ENCODE results near the gene AMH. TPM values are rescaled to one million over a fixed set of nuclear protein-coding genes. Genes with fewer than 3 reads are reported as not detected.
A peak's percentile ranks its signal among the peaks of the same experiment; 100 is the strongest.
"Not testable (repeated sequence)": the region's sequence is repeated elsewhere in the genome, so short reads cannot be mapped to it uniquely, and the experiment has no call there.

Gene AMH
- polyA plus RNA-seq, 4 donors, result 1.1 to 3.0 (median 2.0) TPM

DNA sequence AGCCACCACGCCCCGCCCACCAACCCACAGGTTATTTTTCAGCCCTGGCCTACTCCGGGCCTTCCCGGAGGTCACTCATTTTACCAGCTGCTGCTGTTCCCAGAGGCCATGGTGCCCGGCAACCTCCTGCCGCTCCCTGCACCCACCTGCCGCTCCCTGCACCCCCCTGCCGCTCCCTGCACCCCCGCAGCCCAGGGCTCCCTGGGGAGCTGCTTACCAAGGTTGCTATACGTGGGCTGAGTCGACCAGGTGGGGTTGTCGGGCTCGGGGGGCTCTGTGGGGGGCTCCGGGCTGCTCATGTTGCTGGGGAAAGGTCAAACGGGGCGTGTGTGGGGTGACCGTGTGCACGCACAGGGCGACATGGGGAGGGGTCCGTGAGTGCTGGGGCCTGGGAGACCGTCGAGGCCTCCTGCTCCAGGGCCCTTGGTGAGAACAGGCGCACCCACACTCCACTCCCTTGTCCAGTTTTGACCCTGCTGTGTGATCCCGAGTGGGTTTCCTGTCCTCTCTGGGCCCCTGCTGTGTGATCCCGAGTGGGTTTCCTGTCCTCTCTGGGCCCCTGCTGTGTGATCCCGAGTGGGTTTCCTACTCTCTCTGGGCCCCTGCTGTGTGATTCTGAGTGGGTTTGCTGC lies 31.6 kb downstream of the AMH start:
- no peaks in the 10 kb centered on the region for H3K9me3 ChIP-seq (ENCODE audit: control insufficient read depth in 2 of 2, insufficient read depth in 1 of 2, low read depth in 1 of 2, low read length in 1 of 2)
- peaks cover 0 to 8% (median 0%) of the 10 kb centered on the region in 3 donors for H3K36me3 ChIP-seq (ENCODE audit: control insufficient read depth in 3 of 3, insufficient read depth in 2 of 3, low read depth in 1 of 3, low read length in 3 of 3)
- H3K27ac ChIP-seq (ENCODE audit: low read depth in 1 of 3, low read length in 2 of 3), result no peak overlapping the region
- FAIRE-seq, result no peak
- H3K4me1 ChIP-seq (ENCODE audit: control insufficient read depth in 3 of 3, insufficient read depth in 2 of 3, low read depth in 1 of 3, low read length in 2 of 3), result peaks cover 0 to 16% (median 0%) of the 10 kb centered on the region in 3 donors
- DNase-seq, result no peak
- no peak overlapping the region for H3K4me3 ChIP-seq (ENCODE audit: low read depth in 1 of 3, low read length in 3 of 3)
- H3K27me3 ChIP-seq (ENCODE audit: control insufficient read depth in 3 of 3, insufficient read depth in 3 of 3, low read length in 3 of 3), result peaks cover 0 to 29% (median 0%) of the 10 kb centered on the region in 3 donors
- WGBS, 3 donors, result 35 to 66% (median 50%) methylated on average over 25 to 26 of the region's 26 CpGs

- peak overlapping the region in 2 of 3 donors; percentile 10 to 27 for H3K4me3 ChIP-seq (ENCODE audit: low read depth in 1 of 3, low read length in 3 of 3)
- WGBS, 3 donors, result 17 to 28% (median 21%) methylated on average over 13 to 16 of the region's 16 CpGs
- FAIRE-seq; H3K36me3 ChIP-seq (ENCODE audit: control insufficient read depth in 3 of 3, insufficient read depth in 2 of 3, low read depth in 1 of 3, low read length in 3 of 3); DNase-seq; H3K9me3 ChIP-seq (ENCODE audit: control insufficient read depth in 2 of 2, insufficient read depth in 1 of 2, low read depth in 1 of 2, low read length in 1 of 2): not testable (repeated sequence)
- H3K27ac ChIP-seq (ENCODE audit: low read depth in 1 of 3, low read length in 2 of 3), result peak overlapping the region in 2 of 3 donors; percentile 28 to 58
- H3K27me3 ChIP-seq (ENCODE audit: control insufficient read depth in 3 of 3, insufficient read depth in 3 of 3, low read length in 3 of 3), result peaks cover 0 to 36% (median 0%) of the 10 kb centered on the region in 3 donors
- peaks cover 0 to 16% (median 0%) of the 10 kb centered on the region in 3 donors for H3K4me1 ChIP-seq (ENCODE audit: control insufficient read depth in 3 of 3, insufficient read depth in 2 of 3, low read depth in 1 of 3, low read length in 2 of 3)
Observed at GRCh38 chr19:2281265-2282061, 32.3 kb downstream of the AMH start.

- Histone ChIP-seq H3K36me3 (ENCODE audit: control insufficient read depth in 3 of 3, insufficient read depth in 2 of 3, low read depth in 1 of 3, low read length in 3 of 3) (no peaks in the 10 kb centered on the region), H3K27ac (ENCODE audit: low read depth in 1 of 3, low read length in 2 of 3) (peak within 1 kb of the TSS in 2 of 3 donors; percentile 28 to 58), H3K9me3 (ENCODE audit: control insufficient read depth in 2 of 2, insufficient read depth in 1 of 2, low read depth in 1 of 2, low read length in 1 of 2) (no peaks in the 10 kb centered on the region), H3K27me3 (ENCODE audit: control insufficient read depth in 3 of 3, insufficient read depth in 3 of 3, low read length in 3 of 3) (peaks cover 0 to 43% (median 0%) of the 10 kb centered on the region in 3 donors), H3K4me3 (ENCODE audit: low read depth in 1 of 3, low read length in 3 of 3) (peak within 1 kb of the TSS in 2 of 3 donors; percentile 10 to 27), H3K4me1 (ENCODE audit: control insufficient read depth in 3 of 3, insufficient read depth in 2 of 3, low read depth in 1 of 3, low read length in 2 of 3) (peaks cover 0 to 16% (median 0%) of the 10 kb centered on the region in 3 donors)
- DNase-seq (peak; percentile 49 to 55), FAIRE-seq (no peak)
- 8 to 12% (median 11%) methylated on average over 37 to 41 of the region's 41 CpGs for WGBS, 3 donors
Observed at GRCh38 chr19:2282062-2282861, 33.1 kb downstream of the AMH start, which contains the start of gene PEAK3. Gene PEAK3 (minus strand): TSS chr19:2282175. CDS start chr19:2280931, 1,244 bp downstream.

DNA sequence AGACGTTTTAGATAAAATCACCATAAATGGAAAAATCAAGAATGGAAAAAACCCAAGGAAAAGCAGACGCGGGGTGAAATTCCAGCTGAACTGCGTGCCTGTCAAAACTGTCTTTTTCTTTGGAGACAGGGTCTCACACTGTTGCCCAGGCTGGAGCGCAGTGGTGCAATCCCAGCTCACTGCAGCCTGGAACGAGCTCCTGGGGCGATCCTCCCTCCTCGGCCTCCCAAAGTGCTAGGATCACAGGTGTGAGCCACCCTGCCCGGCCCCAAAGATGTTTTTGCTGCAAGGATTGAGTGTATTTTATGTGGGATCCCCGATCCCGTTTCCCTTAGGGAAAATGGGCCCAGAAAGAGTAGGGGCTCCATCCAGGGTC lies 33.7 kb downstream of the AMH start:
- 50 to 68% (median 67%) methylated on average over 11 of the region's 11 CpGs for WGBS, 3 donors
- Histone ChIP-seq H3K9me3 (ENCODE audit: control insufficient read depth in 2 of 2, insufficient read depth in 1 of 2, low read depth in 1 of 2, low read length in 1 of 2) (no peaks in the 10 kb centered on the region), H3K4me1 (ENCODE audit: control insufficient read depth in 3 of 3, insufficient read depth in 2 of 3, low read depth in 1 of 3, low read length in 2 of 3) (peaks cover 0 to 16% (median 0%) of the 10 kb centered on the region in 3 donors), H3K27ac (ENCODE audit: low read depth in 1 of 3, low read length in 2 of 3) (no peak overlapping the region), H3K4me3 (ENCODE audit: low read depth in 1 of 3, low read length in 3 of 3) (no peak overlapping the region), H3K27me3 (ENCODE audit: control insufficient read depth in 3 of 3, insufficient read depth in 3 of 3, low read length in 3 of 3) (peaks cover 0 to 49% (median 0%) of the 10 kb centered on the region in 3 donors), H3K36me3 (ENCODE audit: control insufficient read depth in 3 of 3, insufficient read depth in 2 of 3, low read depth in 1 of 3, low read length in 3 of 3) (no peaks in the 10 kb centered on the region)
- FAIRE-seq, result no peak
- no peak for DNase-seq

- DNase-seq, result no peak
- WGBS, 3 donors, result 88 to 93% (median 91%) methylated on average over 8 of the region's 8 CpGs
- FAIRE-seq, result no peak
- Histone ChIP-seq H3K9me3 (ENCODE audit: control insufficient read depth in 2 of 2, insufficient read depth in 1 of 2, low read depth in 1 of 2, low read length in 1 of 2) (no peaks in the 10 kb centered on the region), H3K4me1 (ENCODE audit: control insufficient read depth in 3 of 3, insufficient read depth in 2 of 3, low read depth in 1 of 3, low read length in 2 of 3) (peaks cover 0 to 9% (median 0%) of the 10 kb centered on the region in 3 donors), H3K27me3 (ENCODE audit: control insufficient read depth in 3 of 3, insufficient read depth in 3 of 3, low read length in 3 of 3) (peaks cover 0 to 60% (median 4%) of the 10 kb centered on the region in 3 donors), H3K27ac (ENCODE audit: low read depth in 1 of 3, low read length in 2 of 3) (no peak overlapping the region), H3K4me3 (ENCODE audit: low read depth in 1 of 3, low read length in 3 of 3) (no peak overlapping the region), H3K36me3 (ENCODE audit: control insufficient read depth in 3 of 3, insufficient read depth in 2 of 3, low read depth in 1 of 3, low read length in 3 of 3) (no peaks in the 10 kb centered on the region)
Observed at GRCh38 chr19:2283835-2284507, 34.8 kb downstream of the AMH start.

DNA sequence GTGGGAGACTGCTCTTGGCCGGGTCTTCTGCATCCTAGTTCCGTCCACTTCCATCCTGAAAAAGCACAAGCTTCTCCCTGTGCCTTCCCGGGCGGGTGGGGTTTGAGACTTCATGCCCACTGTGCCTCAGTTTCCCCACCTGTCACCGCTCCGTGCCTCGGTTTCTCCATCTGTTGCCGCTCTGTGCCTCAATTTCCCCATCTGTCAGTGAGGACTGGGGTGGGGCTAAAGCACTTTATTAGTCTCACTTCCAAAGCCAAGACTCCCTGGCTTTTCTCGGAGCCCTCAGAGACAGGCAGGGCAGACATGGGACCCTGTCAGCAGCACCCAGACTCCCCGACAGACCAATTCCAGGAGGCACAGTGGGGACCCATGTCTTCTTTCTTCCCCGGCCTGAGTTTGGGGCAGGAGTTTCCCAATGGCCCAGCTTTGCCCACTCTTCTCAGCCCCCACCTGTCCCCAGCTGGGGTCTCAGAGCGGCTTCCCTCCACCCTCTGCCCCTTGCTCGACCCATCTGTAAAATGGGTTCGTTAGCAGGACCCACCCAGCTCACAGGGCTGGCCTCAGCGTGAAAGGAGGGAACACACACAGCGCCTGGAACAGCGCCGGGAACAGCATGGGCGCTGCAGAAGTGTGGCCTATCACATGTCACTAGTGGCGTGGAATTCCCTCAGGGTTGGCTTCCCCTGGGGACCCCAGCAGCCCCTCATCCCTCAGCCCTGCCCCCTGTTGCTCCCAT lies 37.4 kb downstream of the AMH start:
- Histone ChIP-seq H3K4me1 (ENCODE audit: control insufficient read depth in 3 of 3, insufficient read depth in 2 of 3, low read depth in 1 of 3, low read length in 2 of 3) (peaks cover 0 to 9% (median 3%) of the 10 kb centered on the region in 3 donors), H3K27ac (ENCODE audit: low read depth in 1 of 3, low read length in 2 of 3) (no peak overlapping the region), H3K27me3 (ENCODE audit: control insufficient read depth in 3 of 3, insufficient read depth in 3 of 3, low read length in 3 of 3) (peaks cover 10 to 75% (median 18%) of the 10 kb centered on the region in 3 donors), H3K36me3 (ENCODE audit: control insufficient read depth in 3 of 3, insufficient read depth in 2 of 3, low read depth in 1 of 3, low read length in 3 of 3) (no peaks in the 10 kb centered on the region), H3K4me3 (ENCODE audit: low read depth in 1 of 3, low read length in 3 of 3) (no peak overlapping the region), H3K9me3 (ENCODE audit: control insufficient read depth in 2 of 2, insufficient read depth in 1 of 2, low read depth in 1 of 2, low read length in 1 of 2) (no peaks in the 10 kb centered on the region)
- WGBS, 3 donors, result 80 to 84% (median 83%) methylated on average over 20 of the region's 20 CpGs
- FAIRE-seq, result no peak
- DNase-seq, result no peak

DNA sequence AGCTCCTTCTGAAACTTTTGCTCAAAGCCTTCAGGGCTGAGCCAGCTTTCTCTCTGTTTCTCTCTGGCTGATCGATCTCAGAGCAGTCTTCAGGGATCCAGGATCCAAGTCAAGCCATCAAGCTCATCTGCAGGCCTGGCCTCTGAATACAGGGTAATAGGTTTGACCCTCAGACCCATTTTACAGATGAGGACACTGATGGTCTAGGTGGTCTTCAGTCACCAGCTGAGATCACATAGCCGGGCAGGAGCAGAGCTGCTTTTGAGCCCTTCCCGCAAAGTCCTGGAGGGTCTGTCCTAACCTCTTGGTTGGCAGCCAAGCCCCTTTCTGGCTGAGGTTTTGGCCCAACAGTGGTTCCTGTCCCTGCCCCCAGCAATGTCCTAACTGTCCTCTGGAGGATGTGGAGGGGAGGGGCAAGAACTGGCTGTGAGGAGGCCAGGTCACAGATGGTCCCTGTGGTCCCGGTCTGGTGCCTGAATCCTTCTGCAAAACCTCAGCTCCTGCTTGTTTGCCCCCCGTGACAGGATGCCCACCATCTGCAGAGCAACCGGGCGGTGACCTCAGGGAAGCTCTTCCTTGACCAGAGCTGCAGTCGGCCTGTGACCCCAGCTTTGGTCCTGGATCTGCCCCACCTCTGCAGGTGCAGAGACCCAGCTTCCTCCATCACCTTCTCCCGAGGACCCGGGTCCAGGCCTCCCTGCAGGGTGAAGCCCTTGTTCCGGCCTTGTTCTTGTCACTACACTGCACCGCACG lies 38.6 kb downstream of the AMH start:
- DNase-seq (no peak), FAIRE-seq (no peak)
- no peaks in the 10 kb centered on the region for H3K36me3 ChIP-seq (ENCODE audit: control insufficient read depth in 3 of 3, insufficient read depth in 2 of 3, low read depth in 1 of 3, low read length in 3 of 3)
- no peak overlapping the region for H3K27ac ChIP-seq (ENCODE audit: low read depth in 1 of 3, low read length in 2 of 3)
- peaks cover 13 to 75% (median 21%) of the 10 kb centered on the region in 3 donors for H3K27me3 ChIP-seq (ENCODE audit: control insufficient read depth in 3 of 3, insufficient read depth in 3 of 3, low read length in 3 of 3)
- H3K4me1 ChIP-seq (ENCODE audit: control insufficient read depth in 3 of 3, insufficient read depth in 2 of 3, low read depth in 1 of 3, low read length in 2 of 3), result peaks cover 0 to 3% (median 0%) of the 10 kb centered on the region in 3 donors
- no peaks in the 10 kb centered on the region for H3K9me3 ChIP-seq (ENCODE audit: control insufficient read depth in 2 of 2, insufficient read depth in 1 of 2, low read depth in 1 of 2, low read length in 1 of 2)
- no peak overlapping the region for H3K4me3 ChIP-seq (ENCODE audit: low read depth in 1 of 3, low read length in 3 of 3)
- WGBS, 3 donors, result 56 to 72% (median 63%) methylated on average over 13 of the region's 13 CpGs

Measured in small intestine (tissue), 7 donors.